MM.1S (cell line): ENCODE data around the gene RCOR1.

ENCODE experiments used
- EZH2 ChIP-seq: fragments of 300-600 bp; sonication (generic); optimal IDR thresholded peaks from 2 replicates; pipeline ENCODE3; 2017; ENCODE audit warnings: low read depth, mild to moderate bottlenecking, antibody characterized with exemption, low read length, mixed read lengths
- TF ChIP-seq, protein P1 (sequence below): fragments of 300-600 bp; sonication (generic); IDR thresholded peaks from 2 replicates; pipeline ENCODE4 v1.5.1; 2016; ENCODE audit warnings: antibody characterized with exemption, low read length, mixed read lengths

GRCh38 chr14:102739190-102739469 lies 146.7 kb downstream of the RCOR1 start:
- TF ChIP-seq, protein P1, sequence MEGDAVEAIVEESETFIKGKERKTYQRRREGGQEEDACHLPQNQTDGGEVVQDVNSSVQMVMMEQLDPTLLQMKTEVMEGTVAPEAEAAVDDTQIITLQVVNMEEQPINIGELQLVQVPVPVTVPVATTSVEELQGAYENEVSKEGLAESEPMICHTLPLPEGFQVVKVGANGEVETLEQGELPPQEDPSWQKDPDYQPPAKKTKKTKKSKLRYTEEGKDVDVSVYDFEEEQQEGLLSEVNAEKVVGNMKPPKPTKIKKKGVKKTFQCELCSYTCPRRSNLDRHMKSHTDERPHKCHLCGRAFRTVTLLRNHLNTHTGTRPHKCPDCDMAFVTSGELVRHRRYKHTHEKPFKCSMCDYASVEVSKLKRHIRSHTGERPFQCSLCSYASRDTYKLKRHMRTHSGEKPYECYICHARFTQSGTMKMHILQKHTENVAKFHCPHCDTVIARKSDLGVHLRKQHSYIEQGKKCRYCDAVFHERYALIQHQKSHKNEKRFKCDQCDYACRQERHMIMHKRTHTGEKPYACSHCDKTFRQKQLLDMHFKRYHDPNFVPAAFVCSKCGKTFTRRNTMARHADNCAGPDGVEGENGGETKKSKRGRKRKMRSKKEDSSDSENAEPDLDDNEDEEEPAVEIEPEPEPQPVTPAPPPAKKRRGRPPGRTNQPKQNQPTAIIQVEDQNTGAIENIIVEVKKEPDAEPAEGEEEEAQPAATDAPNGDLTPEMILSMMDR = no peak
- no peak for TF ChIP-seq EZH2
